ENCODE measurements around the gene ROR2.

Gene ROR2

DNA sequence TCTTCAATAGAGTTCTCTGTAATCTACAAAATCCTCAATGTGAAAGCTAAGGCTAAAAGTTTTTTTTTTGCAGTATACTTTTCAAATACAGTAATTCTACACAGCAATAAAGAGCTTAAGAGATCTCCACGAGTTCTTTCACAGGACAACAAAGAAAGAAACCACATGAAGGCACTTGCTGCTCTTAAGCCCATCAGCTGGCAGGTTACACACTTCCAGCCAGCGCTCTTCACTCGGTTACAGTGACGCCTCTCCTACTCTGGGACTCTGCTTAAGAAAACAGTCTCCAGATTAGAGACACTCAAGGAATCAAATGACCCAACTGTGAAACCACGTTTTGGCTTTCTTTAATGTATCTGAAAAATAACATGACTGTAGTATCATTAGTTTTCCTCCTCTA is 85.0 kb downstream of the ROR2 start:
- DNase-seq: no peak

DNA sequence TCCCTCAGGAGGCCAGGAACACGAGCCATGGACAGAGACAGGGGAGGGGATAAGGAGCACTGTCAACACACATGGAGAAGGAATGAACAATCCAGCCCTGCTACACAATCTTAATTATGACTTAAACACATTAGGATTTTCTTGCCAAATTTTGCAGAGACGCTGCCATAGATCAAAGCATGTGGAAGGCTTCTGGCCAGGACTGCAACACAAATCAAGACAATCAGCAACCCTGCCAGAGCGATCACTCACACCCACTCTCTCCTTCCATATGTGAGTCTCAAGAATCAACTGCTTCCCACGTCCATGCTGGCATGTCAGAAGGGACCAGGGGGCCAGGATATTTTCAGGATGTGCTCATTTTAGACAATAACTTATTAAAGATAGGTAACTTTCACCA is 85.6 kb downstream of the ROR2 start:
- DNase-seq: no peak

DNA sequence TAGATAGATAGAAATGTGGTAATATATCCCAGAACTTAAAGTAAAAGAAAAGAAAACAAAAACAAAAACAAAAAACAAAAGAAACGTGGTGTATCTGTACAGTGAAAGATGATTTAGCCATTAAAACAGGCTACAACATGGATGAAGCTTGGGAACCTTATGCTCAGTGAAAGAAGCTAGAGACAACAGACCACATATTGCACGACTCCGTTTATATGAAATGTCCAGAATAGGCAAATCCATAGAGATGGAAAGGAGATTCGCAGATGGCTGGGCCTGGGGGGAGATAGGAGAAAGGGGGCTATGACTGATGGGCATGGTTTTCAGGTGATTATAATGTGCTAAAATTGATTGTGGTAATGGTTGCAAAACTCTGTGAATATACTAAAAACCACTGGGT is 86.6 kb downstream of the ROR2 start:
- no peak for DNase-seq

DNA sequence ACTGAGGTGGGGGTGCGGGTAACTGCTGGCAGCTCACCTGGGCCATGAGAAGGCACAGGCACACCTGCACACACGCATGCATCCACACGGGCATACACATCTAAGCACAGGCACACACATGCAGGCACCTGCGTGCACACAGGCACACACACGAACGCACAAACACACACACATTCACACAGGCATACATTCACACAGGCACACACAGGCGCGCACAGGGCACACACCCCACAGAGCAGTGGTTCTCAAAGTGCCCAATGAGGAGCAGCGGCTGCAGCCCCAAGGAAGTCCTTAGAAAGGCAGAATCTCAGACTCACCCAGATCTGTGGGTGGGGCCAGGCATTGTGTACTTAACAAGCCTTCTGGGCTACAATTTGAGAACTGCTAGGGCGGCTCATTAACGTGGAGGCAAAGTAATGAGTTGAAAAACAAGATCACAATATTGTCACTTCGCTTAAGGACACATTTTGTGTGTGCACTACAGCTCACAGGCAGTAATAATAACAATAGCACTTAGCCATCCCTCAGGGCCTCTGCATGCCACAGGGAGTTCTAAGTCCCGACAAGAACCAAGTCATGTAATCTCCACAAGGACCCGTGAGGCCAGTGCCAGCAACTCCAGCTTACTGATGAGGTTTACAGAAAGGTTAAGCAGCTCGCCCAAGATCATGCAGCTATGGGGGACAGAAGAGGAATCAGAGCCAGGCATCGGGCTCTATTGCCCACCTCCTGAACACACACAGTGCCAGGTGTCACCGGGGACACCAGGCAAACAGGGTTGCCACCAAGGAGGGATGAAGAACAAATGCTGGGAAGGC is 91.6 kb downstream of the ROR2 start:
- no peak for DNase-seq

DNA sequence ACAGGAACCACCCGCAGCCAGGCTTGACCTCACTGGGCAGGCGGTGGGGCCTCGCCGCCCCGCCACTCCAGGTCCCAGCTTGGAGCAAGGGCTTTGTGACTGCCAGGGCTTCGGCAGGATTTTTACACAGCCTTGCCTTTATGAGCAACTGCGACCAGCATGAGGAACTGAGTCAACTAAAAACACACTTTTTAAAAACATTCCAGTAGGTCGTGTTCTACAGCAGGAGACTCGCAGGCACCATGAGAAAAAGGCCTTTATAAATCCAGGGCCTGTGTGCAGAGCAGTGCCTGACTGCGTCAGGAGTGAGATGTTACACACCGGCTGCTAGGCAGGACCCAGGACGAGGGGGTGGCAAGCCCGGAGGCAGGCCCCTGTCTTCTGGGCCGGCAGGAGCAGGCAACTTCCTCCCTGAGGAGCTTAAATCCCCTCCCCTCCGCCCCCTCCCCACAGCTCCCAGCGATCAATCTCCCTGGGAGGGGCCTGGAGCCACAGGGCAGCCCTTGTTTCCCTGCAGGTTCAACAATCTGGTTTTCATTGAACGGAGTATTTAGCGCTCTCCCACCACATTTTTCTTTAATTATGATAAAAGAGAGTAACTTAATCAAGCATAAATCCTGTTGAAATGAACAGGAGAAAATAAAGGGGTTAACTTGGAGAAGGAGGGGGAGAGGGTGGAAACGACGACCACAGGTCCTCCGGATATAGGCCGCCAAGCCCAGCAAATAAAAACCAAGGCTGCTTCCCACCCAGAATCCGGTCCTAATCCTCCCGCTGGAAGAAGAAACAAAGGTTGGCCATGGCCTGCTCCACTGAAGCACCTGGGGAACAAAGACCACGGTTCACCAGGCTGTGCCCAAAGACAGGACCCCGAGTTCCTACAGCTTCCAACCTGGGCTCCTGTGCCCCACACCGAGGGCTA is 92.5 kb downstream of the ROR2 start:
- no peak for DNase-seq

- DNase-seq: no peak
Observed at GRCh38 chr9:91856419-91856818, 93.6 kb downstream of the ROR2 start.

DNA sequence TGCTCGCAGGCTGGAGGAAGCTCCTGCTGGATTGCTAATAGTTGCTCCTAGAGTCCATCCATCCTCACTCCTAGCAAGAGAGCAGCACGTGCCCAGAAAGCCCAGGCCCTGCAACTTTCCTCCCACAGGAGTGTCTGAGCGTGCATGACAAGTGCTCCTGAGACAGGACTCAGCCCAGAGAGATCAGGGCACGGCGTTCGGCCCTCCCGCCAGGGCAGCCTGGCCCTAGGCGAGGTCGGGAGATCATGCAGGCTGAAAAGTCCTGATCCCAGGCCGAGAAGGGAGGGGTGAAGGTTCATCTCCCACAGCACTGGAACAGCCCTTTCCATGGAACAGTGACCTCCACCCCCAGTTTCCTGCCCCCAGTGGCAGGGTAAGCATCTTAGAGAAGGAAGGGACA is 94.8 kb downstream of the ROR2 start:
- no peak for DNase-seq

- no peak for DNase-seq
Observed at GRCh38 chr9:91852801-91853347, 97.2 kb downstream of the ROR2 start.

- no peak for DNase-seq
Observed at GRCh38 chr9:91849694-91850093, 100.3 kb downstream of the ROR2 start.

DNA sequence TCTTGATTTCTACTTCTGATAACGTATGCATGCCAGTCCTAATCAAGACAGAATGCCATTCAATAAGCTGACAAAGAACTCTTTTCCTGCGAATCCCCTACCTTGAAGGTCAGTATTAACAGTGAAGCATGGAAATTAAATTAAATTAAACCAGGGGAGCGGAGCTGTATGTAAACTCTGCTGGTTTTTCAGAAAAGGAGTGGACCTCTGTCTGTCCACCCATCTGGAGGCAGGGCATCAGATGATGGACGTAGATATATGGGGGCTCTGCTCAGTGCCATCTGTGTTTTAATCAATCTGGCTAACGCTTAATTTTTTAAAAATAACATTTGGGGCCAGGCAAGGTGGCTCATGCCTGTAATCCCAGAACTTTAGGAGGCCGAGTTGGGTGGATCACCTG is 101.9 kb downstream of the ROR2 start:
- DNase-seq: no peak

GRCh38 chr9:91847581-91848091 is 102.4 kb downstream of the ROR2 start:
- no peak for DNase-seq

- no peak for DNase-seq
Observed at GRCh38 chr9:91845879-91846278, 104.1 kb downstream of the ROR2 start.

GRCh38 chr9:91844701-91845291 is 105.2 kb downstream of the ROR2 start:
- no peak for DNase-seq

DNA sequence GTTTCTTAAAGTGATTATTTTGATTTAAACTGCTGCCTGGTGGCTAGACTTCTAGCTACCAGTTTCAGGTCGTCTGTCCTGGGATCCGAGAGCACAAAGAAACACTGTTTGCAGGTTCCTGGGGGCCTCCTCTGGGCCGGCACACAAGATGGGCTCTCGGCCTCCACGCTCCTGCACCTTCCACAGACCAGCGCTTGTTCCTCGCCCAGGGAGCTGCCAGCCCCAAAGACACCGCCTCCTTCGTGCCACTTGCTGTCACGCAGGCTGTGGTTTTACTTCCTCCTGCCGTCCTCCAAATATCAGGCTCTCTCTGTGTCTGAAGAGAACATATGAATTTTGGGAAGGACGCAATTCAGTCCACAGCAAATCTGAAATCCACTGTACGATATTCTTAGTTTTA is 105.8 kb downstream of the ROR2 start:
- DNase-seq: no peak

- no peak for DNase-seq
Observed at GRCh38 chr9:91843623-91844148, 106.3 kb downstream of the ROR2 start.

- no peak for DNase-seq
Observed at GRCh38 chr9:91843093-91843492, 106.9 kb downstream of the ROR2 start.

GRCh38 chr9:91842358-91843049 is 107.5 kb downstream of the ROR2 start:
- no peak for DNase-seq

DNA sequence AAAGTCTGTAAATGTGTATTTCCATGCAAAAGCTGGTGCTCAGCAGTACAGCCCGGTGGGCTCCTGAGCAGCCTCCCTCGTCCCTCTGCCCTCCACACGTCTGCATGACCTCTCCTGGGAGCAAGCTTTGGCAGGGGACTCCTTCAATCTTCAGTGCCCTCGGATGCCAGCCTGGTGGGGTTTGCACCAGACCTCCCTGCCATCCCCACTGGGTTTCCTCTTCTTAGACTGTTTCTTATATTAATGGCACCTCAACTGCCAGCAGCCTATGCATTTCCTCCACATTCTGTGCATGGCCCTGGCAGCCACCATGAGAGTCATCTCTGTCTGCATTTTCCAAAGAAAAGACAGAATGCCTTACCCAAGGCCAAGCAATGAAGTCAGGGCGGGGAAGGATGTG is 108.4 kb downstream of the ROR2 start:
- DNase-seq: no peak

DNA sequence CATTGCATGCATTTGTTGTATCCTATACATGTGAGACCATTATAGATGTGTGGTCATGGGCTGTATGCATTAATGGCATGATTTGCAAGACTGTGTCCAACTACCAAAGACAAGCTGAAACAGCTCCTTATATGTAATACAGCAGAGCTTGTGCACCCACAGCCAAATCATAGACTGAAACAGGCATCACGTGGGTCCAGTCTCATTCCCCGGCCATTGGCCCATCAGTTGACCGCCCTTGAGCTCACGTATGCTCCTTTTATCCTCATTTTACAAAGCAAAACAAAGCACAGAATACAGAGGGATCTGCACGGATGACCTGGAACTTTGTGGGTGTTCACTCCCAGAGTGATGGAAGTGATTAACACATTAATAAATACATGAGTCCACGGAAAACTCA is 109.1 kb downstream of the ROR2 start:
- DNase-seq: no peak

DNA sequence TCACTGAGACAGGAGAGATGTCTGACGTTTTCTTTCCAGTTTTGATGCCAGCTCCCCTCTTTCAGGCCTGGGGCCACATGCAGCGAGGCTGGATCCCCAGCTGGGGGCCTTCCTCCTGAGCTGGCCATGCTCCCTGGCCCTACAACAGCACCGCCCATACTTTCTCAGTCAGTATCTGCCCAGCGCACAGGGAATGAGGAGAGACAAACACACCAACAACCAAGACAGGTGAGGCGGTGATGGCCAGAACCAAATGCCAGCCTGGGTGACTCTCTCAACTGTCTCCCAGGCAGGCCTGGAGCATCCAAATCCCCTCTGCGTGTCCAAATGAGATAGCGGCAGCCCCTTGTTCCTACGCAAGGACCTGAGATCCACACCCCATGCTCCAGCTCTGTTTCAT is 109.6 kb downstream of the ROR2 start:
- DNase-seq: no peak

GRCh38 chr9:91839926-91840465 is 110.0 kb downstream of the ROR2 start:
- DNase-seq: no peak

Measured in activated CD4-positive, alpha-beta T cell treated with anti-CD3 and anti-CD28 coated beads for 4 hours (primary cell).